HT1080 (cell line): ENCODE measurements around the gene HEATR3. TPM values are rescaled to one million over a fixed set of nuclear protein-coding genes. Genes with fewer than 3 reads are reported as not detected.

Experiments
- DNase-seq: peaks from one replicate; pipeline ENCODE4 v3.0.0-alpha.2; 2015; ENCODE audit warnings: low read depth
- total RNA-seq: library from RNA; depleted of rRNA; stranded (reverse); fragments of >200 nt; shearing (Covaris generic); gene quantifications from 2 replicates; pipeline ENCODE4 v1.2.3, GENCODE V29; 2014

The HEATR3 gene
- total RNA-seq, 1 experiment from 2014 or later, result 27.0 TPM

GRCh38 chr16:50058091-50058771, 7.5 kb upstream of the HEATR3 start:
- no peak for DNase-seq

GRCh38 chr16:50059111-50059510, 6.7 kb upstream of the HEATR3 start:
- DNase-seq, result no peak

- DNase-seq, result no peak
Measured at GRCh38 chr16:50059669-50060068, 6.1 kb upstream of the HEATR3 start.

GRCh38 chr16:50061326-50061725, 4.4 kb upstream of the HEATR3 start:
- DNase-seq, result no peak

GRCh38 chr16:50065241-50065623, 538 bp upstream of the HEATR3 start:
- no peak for DNase-seq

- no peak for DNase-seq
Measured at GRCh38 chr16:50066482-50067289, 916 bp downstream of the HEATR3 start.

GRCh38 chr16:50067290-50067853, 1.6 kb downstream of the HEATR3 start:
- DNase-seq, result peak; percentile 67

- no peak for DNase-seq
Measured at GRCh38 chr16:50068550-50068949, 2.8 kb downstream of the HEATR3 start.

GRCh38 chr16:50069060-50069459, 3.3 kb downstream of the HEATR3 start:
- DNase-seq, result no peak

- DNase-seq, result no peak
Measured at GRCh38 chr16:50071075-50071671, 5.4 kb downstream of the HEATR3 start.

- DNase-seq, result no peak
Measured at GRCh38 chr16:50072730-50073129, 7.0 kb downstream of the HEATR3 start.

GRCh38 chr16:50079397-50080140, 13.8 kb downstream of the HEATR3 start:
- no peak for DNase-seq

- DNase-seq, result no peak
Measured at GRCh38 chr16:50081428-50082018, 15.8 kb downstream of the HEATR3 start.

GRCh38 chr16:50083996-50084395, 18.2 kb downstream of the HEATR3 start:
- no peak for DNase-seq

GRCh38 chr16:50086176-50086575, 20.4 kb downstream of the HEATR3 start:
- DNase-seq, result no peak

- DNase-seq, result no peak
Measured at GRCh38 chr16:50088302-50088701, 22.5 kb downstream of the HEATR3 start.

- no peak for DNase-seq
Measured at GRCh38 chr16:50092891-50093290, 27.1 kb downstream of the HEATR3 start.

- DNase-seq, result no peak
Measured at GRCh38 chr16:50093607-50094539, 28.1 kb downstream of the HEATR3 start.

GRCh38 chr16:50096791-50097190, 31.0 kb downstream of the HEATR3 start:
- peak; percentile 42 for DNase-seq
